ENCODE measurements around the gene RAB7A. TPM values are rescaled to one million over a fixed set of nuclear protein-coding genes. Genes with fewer than 3 reads are reported as not detected.

The RAB7A gene
- total RNA-seq, 1 donor from 2014 or later, result 149 TPM

- Mint-ChIP-seq H3K4me3 (no peak overlapping the region), H3K36me3 (ENCODE audit: low read depth) (no peaks in the 10 kb centered on the region), H3K4me1 (peaks cover 29% of the 10 kb centered on the region), H3K9me3 (no peaks in the 10 kb centered on the region), H3K27ac (ENCODE audit: unreplicated experiment) (no peak overlapping the region), H3K27me3 (ENCODE audit: low read depth) (no peaks in the 10 kb centered on the region)
- TF ChIP-seq, protein P1, sequence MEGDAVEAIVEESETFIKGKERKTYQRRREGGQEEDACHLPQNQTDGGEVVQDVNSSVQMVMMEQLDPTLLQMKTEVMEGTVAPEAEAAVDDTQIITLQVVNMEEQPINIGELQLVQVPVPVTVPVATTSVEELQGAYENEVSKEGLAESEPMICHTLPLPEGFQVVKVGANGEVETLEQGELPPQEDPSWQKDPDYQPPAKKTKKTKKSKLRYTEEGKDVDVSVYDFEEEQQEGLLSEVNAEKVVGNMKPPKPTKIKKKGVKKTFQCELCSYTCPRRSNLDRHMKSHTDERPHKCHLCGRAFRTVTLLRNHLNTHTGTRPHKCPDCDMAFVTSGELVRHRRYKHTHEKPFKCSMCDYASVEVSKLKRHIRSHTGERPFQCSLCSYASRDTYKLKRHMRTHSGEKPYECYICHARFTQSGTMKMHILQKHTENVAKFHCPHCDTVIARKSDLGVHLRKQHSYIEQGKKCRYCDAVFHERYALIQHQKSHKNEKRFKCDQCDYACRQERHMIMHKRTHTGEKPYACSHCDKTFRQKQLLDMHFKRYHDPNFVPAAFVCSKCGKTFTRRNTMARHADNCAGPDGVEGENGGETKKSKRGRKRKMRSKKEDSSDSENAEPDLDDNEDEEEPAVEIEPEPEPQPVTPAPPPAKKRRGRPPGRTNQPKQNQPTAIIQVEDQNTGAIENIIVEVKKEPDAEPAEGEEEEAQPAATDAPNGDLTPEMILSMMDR (conservative IDR thresholded peaks at IDR 0.05), result no peak
- DNase-seq (ENCODE audit: low read depth, low spot score), result no peak
Measured at GRCh38 chr3:128784843-128785242, 58.9 kb downstream of the RAB7A start.

DNA sequence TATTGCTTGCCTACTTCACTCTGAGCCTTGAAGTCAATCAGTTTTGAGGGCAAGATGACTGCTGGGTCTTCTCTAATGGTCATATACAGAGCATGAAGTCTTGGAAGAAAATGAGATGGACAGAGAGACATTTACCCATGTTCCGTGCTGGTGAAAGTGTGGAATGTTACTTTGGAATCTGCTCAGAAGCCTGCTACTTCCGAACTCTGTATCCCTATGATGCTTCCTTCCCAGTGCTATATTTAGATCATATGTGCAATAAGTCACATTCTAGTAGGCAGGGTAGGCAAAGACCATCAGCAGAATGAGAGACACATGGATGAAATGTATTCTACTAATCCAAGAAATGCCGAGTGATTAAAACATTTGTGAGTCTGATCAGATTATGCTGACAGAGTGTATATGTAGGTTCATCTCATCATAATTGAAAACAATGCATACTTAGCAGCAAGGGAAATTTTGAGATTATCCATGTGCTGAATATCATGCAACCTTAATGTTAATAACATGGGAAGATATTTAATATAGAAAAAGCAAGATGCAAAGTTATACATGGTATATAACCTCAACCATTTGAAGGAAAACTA is 60.5 kb downstream of the RAB7A start:
- no peak for DNase-seq (ENCODE audit: low read depth, low spot score)
- H3K27me3 Mint-ChIP-seq (ENCODE audit: low read depth), result no peaks in the 10 kb centered on the region
- no peak overlapping the region for H3K27ac Mint-ChIP-seq (ENCODE audit: unreplicated experiment)
- no peaks in the 10 kb centered on the region for H3K36me3 Mint-ChIP-seq (ENCODE audit: low read depth)
- peaks cover 28% of the 10 kb centered on the region for H3K4me1 Mint-ChIP-seq
- no peak overlapping the region for H3K4me3 Mint-ChIP-seq
- no peaks in the 10 kb centered on the region for H3K9me3 Mint-ChIP-seq
- TF ChIP-seq, protein P1 (conservative IDR thresholded peaks at IDR 0.05), result no peak

DNA sequence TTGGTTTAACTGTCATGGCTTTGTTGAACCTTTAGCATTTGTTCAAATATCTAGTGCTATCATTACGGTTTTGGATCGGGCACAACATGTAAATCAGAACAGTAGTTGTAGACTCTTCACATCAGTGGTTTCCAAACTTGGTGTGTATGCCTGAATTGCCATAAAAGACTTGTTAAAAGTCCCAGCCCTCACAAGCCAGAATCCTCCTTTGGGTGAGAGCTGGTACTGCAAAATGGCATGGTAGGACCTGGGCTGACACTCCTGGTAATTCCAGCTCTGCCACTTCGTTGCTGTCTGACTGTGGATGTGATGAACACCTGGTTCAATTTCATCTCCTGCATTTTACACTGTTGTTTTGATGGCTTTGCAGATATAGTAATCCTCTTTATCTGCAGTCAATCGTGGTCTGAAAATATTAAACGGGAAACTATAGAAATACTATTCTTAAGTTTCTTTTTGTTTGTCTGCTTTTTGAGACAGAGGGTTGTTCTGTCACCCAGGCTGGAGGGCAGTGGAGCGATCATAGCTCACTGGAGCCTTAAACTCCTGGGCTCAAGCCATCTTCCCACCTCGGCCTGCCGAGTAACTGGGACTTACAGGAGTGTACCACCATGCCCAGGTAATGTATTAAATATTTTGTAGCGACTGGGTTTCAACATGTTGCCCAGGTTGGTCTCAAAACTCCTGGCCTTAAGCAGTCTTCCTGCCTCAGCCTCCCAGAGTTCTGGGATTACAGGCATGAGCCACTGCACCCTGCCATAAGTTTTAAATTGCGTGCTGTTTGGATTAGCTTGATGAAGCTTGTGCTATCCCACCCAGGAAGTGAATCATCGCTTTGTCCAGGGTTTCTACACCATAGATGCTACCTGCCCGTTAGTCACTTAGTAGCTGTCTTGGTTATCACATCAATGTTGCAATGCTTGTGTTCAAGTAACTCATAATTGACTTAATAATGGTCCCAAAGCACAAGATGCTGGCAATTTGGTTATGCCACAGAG is 61.6 kb downstream of the RAB7A start:
- TF ChIP-seq, protein P1 (conservative IDR thresholded peaks at IDR 0.05), result peak; percentile 61
- no peaks in the 10 kb centered on the region for H3K36me3 Mint-ChIP-seq (ENCODE audit: low read depth)
- no peak overlapping the region for H3K4me3 Mint-ChIP-seq
- no peak overlapping the region for H3K27ac Mint-ChIP-seq (ENCODE audit: unreplicated experiment)
- no peaks in the 10 kb centered on the region for H3K9me3 Mint-ChIP-seq
- H3K4me1 Mint-ChIP-seq, result peaks cover 31% of the 10 kb centered on the region
- no peaks in the 10 kb centered on the region for H3K27me3 Mint-ChIP-seq (ENCODE audit: low read depth)
- peak; percentile 13 for DNase-seq (ENCODE audit: low read depth, low spot score)

DNA sequence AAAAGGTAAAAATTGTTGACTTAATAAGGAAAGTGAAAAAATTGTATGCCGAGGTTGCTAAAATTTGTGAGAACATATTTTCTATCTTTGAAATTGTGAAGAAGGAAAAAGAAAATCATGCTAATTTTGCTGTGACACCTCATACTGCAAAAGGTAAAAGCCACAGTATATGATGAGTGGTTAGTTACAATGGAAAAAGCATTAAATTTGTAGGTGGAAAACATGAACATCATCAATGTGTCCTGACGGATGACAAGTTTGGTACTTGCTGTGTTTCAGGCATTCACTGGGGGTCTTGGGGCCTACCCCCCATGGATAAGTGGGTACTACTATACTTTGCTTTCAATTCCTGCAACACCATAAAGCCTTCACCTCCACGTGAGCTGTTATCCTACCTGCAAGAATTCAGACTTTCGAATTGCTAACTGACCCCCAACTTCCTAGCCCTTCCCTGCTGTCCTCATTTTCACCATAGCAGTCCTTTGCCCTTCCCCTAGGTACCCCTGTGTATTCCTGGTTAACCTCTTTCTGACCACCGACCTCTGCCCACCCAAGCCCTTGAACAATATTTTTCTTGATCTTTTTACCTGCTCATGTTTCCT is 62.4 kb downstream of the RAB7A start:
- no peak for DNase-seq (ENCODE audit: low read depth, low spot score)
- H3K9me3 Mint-ChIP-seq, result no peaks in the 10 kb centered on the region
- no peaks in the 10 kb centered on the region for H3K27me3 Mint-ChIP-seq (ENCODE audit: low read depth)
- no peaks in the 10 kb centered on the region for H3K36me3 Mint-ChIP-seq (ENCODE audit: low read depth)
- no peak overlapping the region for H3K4me3 Mint-ChIP-seq
- TF ChIP-seq, protein P1 (conservative IDR thresholded peaks at IDR 0.05), result no peak
- H3K27ac Mint-ChIP-seq (ENCODE audit: unreplicated experiment), result no peak overlapping the region
- peaks cover 31% of the 10 kb centered on the region for H3K4me1 Mint-ChIP-seq

DNA sequence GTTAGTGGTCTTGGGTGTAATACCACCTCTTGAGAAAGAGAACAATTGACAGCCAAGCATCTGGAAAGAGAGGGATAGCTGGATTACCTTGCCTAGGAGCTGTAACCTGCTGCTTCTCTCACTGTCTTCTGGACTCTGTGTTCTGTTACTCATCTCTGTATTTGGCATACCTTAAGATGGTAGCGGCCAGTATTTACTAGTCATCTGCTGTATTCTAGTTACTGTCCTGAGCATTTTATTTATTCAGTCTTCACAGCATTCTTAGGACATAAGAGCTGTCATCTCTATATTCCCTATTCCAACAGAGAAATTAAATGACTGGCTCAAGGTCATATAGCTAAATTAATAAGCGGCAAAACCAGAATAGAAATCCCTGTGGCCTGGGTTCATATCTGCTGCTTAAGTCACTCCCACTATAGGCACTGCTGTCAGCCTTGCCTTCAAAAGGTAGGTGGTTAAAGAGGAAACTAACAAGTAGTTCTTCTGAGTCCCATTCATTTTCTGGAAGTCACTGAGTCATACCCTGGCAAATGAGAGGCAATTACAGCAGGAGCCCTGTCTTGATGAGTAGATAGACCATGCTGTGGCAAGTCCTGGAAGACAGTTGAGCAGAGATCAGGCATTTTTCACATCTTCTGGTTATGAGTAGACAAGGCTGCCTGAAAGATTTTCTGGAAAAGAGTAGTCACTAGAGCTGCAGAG is 68.2 kb downstream of the RAB7A start:
- TF ChIP-seq, protein P1 (conservative IDR thresholded peaks at IDR 0.05), result no peak
- peaks cover 9% of the 10 kb centered on the region for H3K36me3 Mint-ChIP-seq (ENCODE audit: low read depth)
- H3K4me1 Mint-ChIP-seq, result peaks cover 17% of the 10 kb centered on the region
- no peaks in the 10 kb centered on the region for H3K27me3 Mint-ChIP-seq (ENCODE audit: low read depth)
- no peak overlapping the region for H3K27ac Mint-ChIP-seq (ENCODE audit: unreplicated experiment)
- no peaks in the 10 kb centered on the region for H3K9me3 Mint-ChIP-seq
- no peak for DNase-seq (ENCODE audit: low read depth, low spot score)
- no peak overlapping the region for H3K4me3 Mint-ChIP-seq

All from neural crest cell (in vitro differentiated cells).